Measurements from ENCODE around the gene TENM4. TPM values are rescaled to one million over a fixed set of nuclear protein-coding genes. Genes with fewer than 3 reads are reported as not detected.

Gene TENM4
- polyA plus RNA-seq, 1 donor from 2014 or later, result 16.8 TPM

DNA sequence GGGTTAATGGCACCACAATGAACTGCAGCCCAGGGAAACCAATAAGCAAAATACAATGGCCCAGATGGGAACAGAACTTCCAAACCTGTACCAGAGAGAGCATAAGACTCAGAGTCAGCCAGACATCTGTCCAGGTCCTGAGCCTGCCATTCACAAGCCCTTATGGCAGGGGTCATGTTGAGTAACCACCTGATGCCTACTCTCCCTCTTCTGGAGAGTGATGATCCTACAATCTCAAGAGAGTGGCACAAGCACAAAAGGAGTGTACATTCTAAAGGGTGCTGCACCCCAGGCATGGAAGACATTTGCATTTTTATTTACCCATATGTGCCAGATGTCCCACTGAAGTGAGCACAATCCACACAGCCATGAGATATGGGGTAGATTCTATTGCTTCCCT is 10.6 kb downstream of the TENM4 start:
- no peaks in the 10 kb centered on the region for H3K9me3 ChIP-seq (ENCODE audit: low read length)
- H3K4me2 ChIP-seq (ENCODE audit: low read length), result no peak overlapping the region
- H3K27me3 ChIP-seq (ENCODE audit: insufficient read depth, low read depth, low read length), result no peaks in the 10 kb centered on the region
- H3F3A ChIP-seq (ENCODE audit: insufficient read depth, low read length, poor library complexity, severe bottlenecking), result no peaks in the 10 kb centered on the region
- H3K9me2 ChIP-seq (ENCODE audit: insufficient read depth, low read length), result no peaks in the 10 kb centered on the region
- no peaks in the 10 kb centered on the region for H3K36me3 ChIP-seq (ENCODE audit: insufficient read depth, low read length)
- H3K27ac ChIP-seq (ENCODE audit: low read length), result no peak overlapping the region
- no peak overlapping the region for H3K9ac ChIP-seq (ENCODE audit: low read length)
- H4K20me1 ChIP-seq (ENCODE audit: insufficient read depth), result peaks cover 4% of the 10 kb centered on the region
- no peak overlapping the region for H3K4me3 ChIP-seq (ENCODE audit: low read length)
- no peak for TF ChIP-seq EZH2 (IDR thresholded peaks at IDR 0.05; ENCODE audit: borderline replicate concordance, insufficient read depth, low read length, poor library complexity, severe bottlenecking)
- TF ChIP-seq MXI1 (conservative IDR thresholded peaks at IDR 0.05; ENCODE audit: poor library complexity, severe bottlenecking), result no peak
- TF ChIP-seq SMC3 (conservative IDR thresholded peaks at IDR 0.05; ENCODE audit: poor library complexity), result no peak
- TF ChIP-seq RAD21 (conservative IDR thresholded peaks at IDR 0.05), result no peak
- TF ChIP-seq REST (IDR thresholded peaks at IDR 0.05; ENCODE audit: borderline replicate concordance), result no peak
- TF ChIP-seq TAF1 (IDR thresholded peaks at IDR 0.05; ENCODE audit: low read depth), result no peak
- no peak for TF ChIP-seq POLR2AphosphoS5 (IDR thresholded peaks at IDR 0.05)
- no peak for TF ChIP-seq CTCF (IDR thresholded peaks at IDR 0.05; ENCODE audit: poor library complexity, severe bottlenecking)
- no peak for TF ChIP-seq EP300 (conservative IDR thresholded peaks at IDR 0.05; ENCODE audit: poor library complexity, severe bottlenecking)
- H3K79me2 ChIP-seq (replicated peaks; ENCODE audit: insufficient read depth, low read length), result peaks cover 98% of the 10 kb centered on the region
- H2AFZ ChIP-seq (ENCODE audit: low read depth, low read length), result no peak overlapping the region

GRCh38 chr11:79428406-79428805 is 12.4 kb downstream of the TENM4 start:
- TF ChIP-seq RAD21 (conservative IDR thresholded peaks at IDR 0.05) (no peak), SMC3 (conservative IDR thresholded peaks at IDR 0.05; ENCODE audit: poor library complexity) (no peak), MXI1 (conservative IDR thresholded peaks at IDR 0.05; ENCODE audit: poor library complexity, severe bottlenecking) (no peak), EZH2 (IDR thresholded peaks at IDR 0.05; ENCODE audit: borderline replicate concordance, insufficient read depth, low read length, poor library complexity, severe bottlenecking) (no peak), POLR2AphosphoS5 (IDR thresholded peaks at IDR 0.05) (no peak), REST (IDR thresholded peaks at IDR 0.05; ENCODE audit: borderline replicate concordance) (no peak), CTCF (IDR thresholded peaks at IDR 0.05; ENCODE audit: poor library complexity, severe bottlenecking) (no peak), TAF1 (IDR thresholded peaks at IDR 0.05; ENCODE audit: low read depth) (no peak), EP300 (conservative IDR thresholded peaks at IDR 0.05; ENCODE audit: poor library complexity, severe bottlenecking) (no peak)
- no peak overlapping the region for H3K4me3 ChIP-seq (ENCODE audit: low read length)
- no peaks in the 10 kb centered on the region for H3K36me3 ChIP-seq (ENCODE audit: insufficient read depth, low read length)
- H3K4me2 ChIP-seq (ENCODE audit: low read length), result no peak overlapping the region
- no peaks in the 10 kb centered on the region for H3K9me2 ChIP-seq (ENCODE audit: insufficient read depth, low read length)
- no peaks in the 10 kb centered on the region for H3K9me3 ChIP-seq (ENCODE audit: low read length)
- H3K9ac ChIP-seq (ENCODE audit: low read length), result no peak overlapping the region
- peaks cover 95% of the 10 kb centered on the region for H3K79me2 ChIP-seq (replicated peaks; ENCODE audit: insufficient read depth, low read length)
- no peaks in the 10 kb centered on the region for H3F3A ChIP-seq (ENCODE audit: insufficient read depth, low read length, poor library complexity, severe bottlenecking)
- H3K27ac ChIP-seq (ENCODE audit: low read length), result no peak overlapping the region
- H3K27me3 ChIP-seq (ENCODE audit: insufficient read depth, low read depth, low read length), result no peaks in the 10 kb centered on the region
- H2AFZ ChIP-seq (ENCODE audit: low read depth, low read length), result no peak overlapping the region
- H4K20me1 ChIP-seq (ENCODE audit: insufficient read depth), result peaks cover 4% of the 10 kb centered on the region
